ENCODE data around the gene HDAC1. TPM values are rescaled to one million over a fixed set of nuclear protein-coding genes. Genes with fewer than 3 reads are reported as not detected.

Gene HDAC1
- total and polyA plus RNA-seq, 2 of the 13 experiments (the other 11 are each of a cell fraction or from before 2014, with no cell fraction given), result 93.5 to 189 TPM

GRCh38 chr1:32247983-32248889 lies 43.6 kb upstream of the HDAC1 start (continued):
- peak; percentile 45; the same call in 1 of the 2 replicates for TF ChIP-seq ZNF614 (CRISPR knock-in tag; IDR thresholded peaks at IDR 0.05; ENCODE audit: borderline replicate concordance)
- TF ChIP-seq ZNF382 (CRISPR knock-in tag; IDR thresholded peaks at IDR 0.05; ENCODE audit: borderline replicate concordance), result no peak
- no peak; the same call in 1 of the 2 replicates for TF ChIP-seq ZNF33B (CRISPR knock-in tag; IDR thresholded peaks at IDR 0.05)
- no peak for TF ChIP-seq PAF1 (CRISPR knock-in tag; IDR thresholded peaks at IDR 0.05)
- no peak for TF ChIP-seq JUN (CRISPR knock-in tag; IDR thresholded peaks at IDR 0.05)
- no peak for TF ChIP-seq RERE (CRISPR knock-in tag; IDR thresholded peaks at IDR 0.05; ENCODE audit: low read depth)
- TF ChIP-seq GLI4 (CRISPR knock-in tag; IDR thresholded peaks at IDR 0.05; ENCODE audit: borderline replicate concordance), result no peak
- no peak for TF ChIP-seq EP300 (IDR thresholded peaks at IDR 0.05; ENCODE audit: low read depth in 2 of 2, low read length in 2 of 2)
- no peak for TF ChIP-seq EP300 (CRISPR knock-in tag; IDR thresholded peaks at IDR 0.05; ENCODE audit: borderline replicate concordance)
- no peak for TF ChIP-seq NONO (IDR thresholded peaks at IDR 0.05)
- peak; percentile 89 for TF ChIP-seq NONO (CRISPR knock-in tag; conservative IDR thresholded peaks at IDR 0.05)
- TF ChIP-seq, protein P1, sequence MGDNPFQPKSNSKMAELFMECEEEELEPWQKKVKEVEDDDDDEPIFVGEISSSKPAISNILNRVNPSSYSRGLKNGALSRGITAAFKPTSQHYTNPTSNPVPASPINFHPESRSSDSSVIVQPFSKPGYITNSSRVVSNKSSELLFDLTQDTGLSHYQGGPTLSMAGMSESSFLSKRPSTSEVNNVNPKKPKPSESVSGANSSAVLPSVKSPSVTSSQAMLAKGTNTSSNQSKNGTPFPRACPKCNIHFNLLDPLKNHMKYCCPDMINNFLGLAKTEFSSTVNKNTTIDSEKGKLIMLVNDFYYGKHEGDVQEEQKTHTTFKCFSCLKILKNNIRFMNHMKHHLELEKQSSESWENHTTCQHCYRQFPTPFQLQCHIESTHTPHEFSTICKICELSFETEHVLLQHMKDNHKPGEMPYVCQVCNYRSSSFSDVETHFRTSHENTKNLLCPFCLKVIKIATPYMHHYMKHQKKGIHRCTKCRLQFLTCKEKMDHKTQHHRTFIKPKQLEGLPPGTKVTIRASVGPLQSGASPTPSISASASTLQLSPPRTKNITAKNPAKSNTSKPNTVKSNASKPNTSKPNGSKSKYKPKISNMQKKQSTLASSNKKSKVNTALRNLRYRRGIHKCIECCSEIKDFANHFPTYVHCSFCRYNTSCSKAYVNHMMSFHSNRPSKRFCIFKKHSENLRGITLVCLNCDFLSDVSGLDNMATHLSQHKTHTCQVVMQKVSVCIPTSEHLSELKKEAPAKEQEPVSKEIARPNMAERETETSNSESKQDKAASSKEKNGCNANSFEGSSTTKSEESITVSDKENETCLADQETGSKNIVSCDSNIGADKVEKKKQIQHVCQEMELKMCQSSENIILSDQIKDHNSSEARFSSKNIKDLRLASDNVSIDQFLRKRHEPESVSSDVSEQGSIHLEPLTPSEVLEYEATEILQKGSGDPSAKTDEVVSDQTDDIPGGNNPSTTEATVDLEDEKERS (CRISPR knock-in tag; IDR thresholded peaks at IDR 0.05), result peak; percentile 90
- peak; percentile 97 for TF ChIP-seq ZNF292 (CRISPR knock-in tag; IDR thresholded peaks at IDR 0.05; ENCODE audit: borderline replicate concordance, low read depth)
- TF ChIP-seq ZNF343 (CRISPR knock-in tag; IDR thresholded peaks at IDR 0.05), result no peak
- TF ChIP-seq, protein P2, sequence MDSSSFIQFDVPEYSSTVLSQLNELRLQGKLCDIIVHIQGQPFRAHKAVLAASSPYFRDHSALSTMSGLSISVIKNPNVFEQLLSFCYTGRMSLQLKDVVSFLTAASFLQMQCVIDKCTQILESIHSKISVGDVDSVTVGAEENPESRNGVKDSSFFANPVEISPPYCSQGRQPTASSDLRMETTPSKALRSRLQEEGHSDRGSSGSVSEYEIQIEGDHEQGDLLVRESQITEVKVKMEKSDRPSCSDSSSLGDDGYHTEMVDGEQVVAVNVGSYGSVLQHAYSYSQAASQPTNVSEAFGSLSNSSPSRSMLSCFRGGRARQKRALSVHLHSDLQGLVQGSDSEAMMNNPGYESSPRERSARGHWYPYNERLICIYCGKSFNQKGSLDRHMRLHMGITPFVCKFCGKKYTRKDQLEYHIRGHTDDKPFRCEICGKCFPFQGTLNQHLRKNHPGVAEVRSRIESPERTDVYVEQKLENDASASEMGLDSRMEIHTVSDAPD (CRISPR knock-in tag; IDR thresholded peaks at IDR 0.05), result no peak
- no peak for TF ChIP-seq HCFC1 (IDR thresholded peaks at IDR 0.05; ENCODE audit: low read depth, low read length)
- TF ChIP-seq NFE2 (CRISPR knock-in tag; IDR thresholded peaks at IDR 0.05), result no peak
- no peak for TF ChIP-seq HMG20A (CRISPR knock-in tag; IDR thresholded peaks at IDR 0.05; ENCODE audit: borderline replicate concordance)
- no peak for TF ChIP-seq MBNL3 (CRISPR knock-in tag; conservative IDR thresholded peaks at IDR 0.05)

All from HepG2 (cell line).